ENCODE measurements around the gene OR7G3.

Gene OR7G3

GRCh38 chr19:9107375-9107774 lies 19.4 kb downstream of the OR7G3 start, which contains the start of gene OR7G2:
Gene OR7G2, minus strand, starts transcription at chr19:9107475. Its CDS starts 4,232 bp downstream, at chr19:9103243.
- no peak for DNase-seq (ENCODE audit: low spot score)

- DNase-seq (ENCODE audit: low spot score): no peak
These were observed 40.0 kb downstream of the OR7G3 start, which contains the start of gene OR1M1 for GRCh38 chr19:9086761-9087160. Gene OR1M1, plus strand, starts transcription at chr19:9087061. Its CDS starts 6,184 bp downstream, at chr19:9093245.

- DNase-seq (ENCODE audit: low spot score): no peak
These were observed 48.1 kb downstream of the OR7G3 start for GRCh38 chr19:9078651-9079050.

GRCh38 chr19:9076901-9077300 lies 49.8 kb downstream of the OR7G3 start:
- no peak for DNase-seq (ENCODE audit: low spot score)
